Body of pancreas (tissue), 4 donors: ENCODE measurements around the gene HDC.

Source experiments
- CTCF ChIP-seq, 7 experiments: fragments of 450-650 bp in 4 of 7; fragments of 200-600 bp in 3 of 7; sonication (generic) in 3 of 7; IDR thresholded peaks; one replicate each; pipeline ENCODE4 v1.5.1; 2016 to 2019; ENCODE audit warnings: antibody characterized with exemption in 7 of 7
- POLR2A ChIP-seq, 3 donors: fragments of 450-650 bp; IDR thresholded peaks; one replicate each; pipeline ENCODE4 v1.6.1; 2016; ENCODE audit warnings: antibody characterized with exemption in 3 of 3, mild to moderate bottlenecking in 2 of 3

- no peak for TF ChIP-seq CTCF (IDR thresholded peaks at IDR 0.05)
- TF ChIP-seq POLR2A (IDR thresholded peaks at IDR 0.05), result no peak
These were observed 3.0 kb downstream of the HDC start for GRCh38 chr15:50262533-50262932.
